Measurements from ENCODE around the gene A1BG. TPM values are rescaled to one million over a fixed set of nuclear protein-coding genes. Genes with fewer than 3 reads are reported as not detected.
"Not testable (repeated sequence)": the region's sequence is repeated elsewhere in the genome, so short reads cannot be mapped to it uniquely, and the experiment has no call there.

A1BG gene
- total and polyA plus RNA-seq, 4 donors = 521 to 2,157 (median 1,029) TPM

DNA sequence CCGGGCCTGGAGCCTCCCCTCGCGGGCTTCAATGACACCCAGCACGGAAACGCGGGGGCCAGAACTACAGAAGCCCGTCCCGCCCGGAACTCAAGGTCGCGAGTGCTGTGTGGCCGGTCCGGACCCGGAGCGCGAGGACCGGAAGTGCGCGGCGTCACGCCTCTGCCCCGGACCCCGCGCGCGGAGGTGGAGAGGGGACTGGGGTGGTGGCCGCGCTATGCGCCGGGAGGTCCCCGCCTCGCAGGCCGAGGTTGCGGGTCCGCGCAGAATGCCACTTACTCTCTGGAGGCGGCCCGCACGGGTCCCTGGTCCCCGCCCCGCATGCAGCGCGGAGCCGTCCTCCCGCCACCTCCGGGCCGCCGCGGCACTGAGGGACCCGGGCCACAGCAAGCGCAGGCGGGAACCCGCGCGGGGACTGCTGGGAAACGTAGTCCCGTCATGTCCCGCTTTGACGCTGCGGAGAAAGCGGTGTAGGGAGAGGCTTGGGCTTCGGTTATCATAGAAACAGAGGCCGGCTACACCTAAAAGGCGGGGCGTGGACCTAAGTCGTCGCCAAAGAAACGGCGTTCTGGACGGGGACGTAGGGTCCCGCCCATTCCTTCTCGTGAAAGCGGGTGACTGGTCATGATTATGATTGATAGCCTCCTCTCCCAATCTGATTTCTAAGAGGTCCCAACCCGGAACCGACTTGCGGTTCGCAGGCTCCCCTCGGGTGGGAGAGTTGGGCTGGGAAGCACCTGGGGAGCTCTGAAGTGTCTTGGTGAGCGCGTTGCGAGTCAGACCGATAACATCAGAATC lies 27.6 kb upstream of the A1BG start, which contains the start of gene ZNF837 (continued):
- TF ChIP-seq YY1 (IDR thresholded peaks at IDR 0.05) (peak; percentile 29), GABPA (IDR thresholded peaks at IDR 0.05 in 1 of 2, conservative IDR thresholded peaks at IDR 0.05 in 1 of 2) (peak; percentile 83 to 94), FOXA1 (IDR thresholded peaks at IDR 0.05) (no peak)

DNA sequence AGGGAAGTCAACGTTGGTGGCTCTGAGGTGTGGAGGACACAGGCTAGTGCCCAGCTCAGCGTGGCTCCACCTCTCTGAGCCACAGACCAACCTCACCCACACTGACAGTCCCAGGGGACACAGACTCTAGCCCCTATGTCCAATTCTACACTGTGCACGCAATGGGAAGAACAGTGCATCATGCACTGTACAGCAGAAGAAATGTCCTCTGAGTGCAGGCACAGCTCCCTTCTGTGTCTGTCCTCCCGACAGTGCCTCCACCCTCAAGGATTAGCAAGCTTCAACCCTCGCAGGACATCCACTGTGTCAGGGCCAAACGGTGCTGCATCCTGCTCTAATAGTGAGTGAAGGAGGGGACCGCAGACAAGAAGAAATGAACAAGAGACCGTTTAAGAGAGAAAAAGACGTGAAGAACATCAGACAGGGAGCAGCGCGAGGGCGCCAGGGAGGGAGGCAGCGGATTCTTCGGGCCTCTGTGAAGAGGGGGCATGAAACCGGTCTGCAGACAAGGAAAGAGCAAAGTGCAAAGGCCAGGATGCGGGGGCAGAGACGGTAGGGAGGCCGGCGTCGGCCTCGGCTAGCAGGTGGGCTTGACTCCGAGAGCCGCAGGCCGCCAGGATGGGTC lies 26.9 kb upstream of the A1BG start:
- Histone ChIP-seq H3K9me3 (ENCODE audit: control insufficient read depth in 4 of 4, low read length in 3 of 4) (no peaks in the 10 kb centered on the region), H3K4me1 (ENCODE audit: control insufficient read depth in 4 of 4, insufficient read depth in 4 of 4, low read length in 3 of 4) (peaks cover 6 to 28% (median 18%) of the 10 kb centered on the region in 4 donors), H3K27me3 (ENCODE audit: control insufficient read depth in 4 of 4, insufficient read depth in 4 of 4, low read length in 3 of 4) (no peaks in the 10 kb centered on the region), H3K9ac (ENCODE audit: low read depth in 1 of 2, low read length in 2 of 2) (peak overlapping the region in 1 of 2 donors; percentile 6), H3K27ac (ENCODE audit: low read depth in 1 of 2, low read length in 2 of 2) (peak overlapping the region; percentile 93 to 96), H3K4me3 (ENCODE audit: low read depth in 1 of 3, low read length in 3 of 3) (peak overlapping the region; percentile 70 to 80 (median 73)), H3K36me3 (ENCODE audit: control insufficient read depth in 4 of 4, insufficient read depth in 3 of 4, low read depth in 1 of 4, low read length in 3 of 4) (no peaks in the 10 kb centered on the region)
- DNase-seq (ENCODE audit: low spot score) = no peak
- TF ChIP-seq, protein P1, sequence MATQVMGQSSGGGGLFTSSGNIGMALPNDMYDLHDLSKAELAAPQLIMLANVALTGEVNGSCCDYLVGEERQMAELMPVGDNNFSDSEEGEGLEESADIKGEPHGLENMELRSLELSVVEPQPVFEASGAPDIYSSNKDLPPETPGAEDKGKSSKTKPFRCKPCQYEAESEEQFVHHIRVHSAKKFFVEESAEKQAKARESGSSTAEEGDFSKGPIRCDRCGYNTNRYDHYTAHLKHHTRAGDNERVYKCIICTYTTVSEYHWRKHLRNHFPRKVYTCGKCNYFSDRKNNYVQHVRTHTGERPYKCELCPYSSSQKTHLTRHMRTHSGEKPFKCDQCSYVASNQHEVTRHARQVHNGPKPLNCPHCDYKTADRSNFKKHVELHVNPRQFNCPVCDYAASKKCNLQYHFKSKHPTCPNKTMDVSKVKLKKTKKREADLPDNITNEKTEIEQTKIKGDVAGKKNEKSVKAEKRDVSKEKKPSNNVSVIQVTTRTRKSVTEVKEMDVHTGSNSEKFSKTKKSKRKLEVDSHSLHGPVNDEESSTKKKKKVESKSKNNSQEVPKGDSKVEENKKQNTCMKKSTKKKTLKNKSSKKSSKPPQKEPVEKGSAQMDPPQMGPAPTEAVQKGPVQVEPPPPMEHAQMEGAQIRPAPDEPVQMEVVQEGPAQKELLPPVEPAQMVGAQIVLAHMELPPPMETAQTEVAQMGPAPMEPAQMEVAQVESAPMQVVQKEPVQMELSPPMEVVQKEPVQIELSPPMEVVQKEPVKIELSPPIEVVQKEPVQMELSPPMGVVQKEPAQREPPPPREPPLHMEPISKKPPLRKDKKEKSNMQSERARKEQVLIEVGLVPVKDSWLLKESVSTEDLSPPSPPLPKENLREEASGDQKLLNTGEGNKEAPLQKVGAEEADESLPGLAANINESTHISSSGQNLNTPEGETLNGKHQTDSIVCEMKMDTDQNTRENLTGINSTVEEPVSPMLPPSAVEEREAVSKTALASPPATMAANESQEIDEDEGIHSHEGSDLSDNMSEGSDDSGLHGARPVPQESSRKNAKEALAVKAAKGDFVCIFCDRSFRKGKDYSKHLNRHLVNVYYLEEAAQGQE (IDR thresholded peaks at IDR 0.05) = no peak
- TF ChIP-seq HNF4A (conservative IDR thresholded peaks at IDR 0.05) (peak in 1 of 2 donors; percentile 68), EGR1 (IDR thresholded peaks at IDR 0.05; ENCODE audit: low read depth in 2 of 2) (peak in 1 of 2 donors; percentile 49)
- WGBS = 6% methylated on average over 24 of the region's 24 CpGs

DNA sequence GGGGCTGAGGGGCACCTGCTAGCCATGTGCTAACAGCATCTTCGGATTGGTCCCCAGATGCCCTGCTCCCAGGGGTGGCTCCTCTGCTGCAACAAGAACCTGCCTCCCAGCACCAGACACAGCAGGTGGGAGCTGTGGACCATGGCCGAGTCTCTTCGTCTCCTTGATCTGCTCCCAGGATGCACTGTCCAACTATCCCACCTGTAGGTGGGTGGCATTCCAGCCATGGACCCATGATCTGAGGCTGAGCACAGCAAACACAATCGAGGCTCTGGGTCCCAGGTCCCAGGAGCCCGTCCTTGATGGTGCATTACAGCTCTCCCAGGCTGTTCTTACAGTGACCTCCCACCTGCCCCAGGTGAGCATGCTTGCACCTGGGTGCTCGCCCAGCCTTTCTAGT lies 26.0 kb upstream of the A1BG start:
- H3K4me1 ChIP-seq (ENCODE audit: control insufficient read depth in 4 of 4, insufficient read depth in 4 of 4, low read length in 3 of 4) = peaks cover 3 to 26% (median 18%) of the 10 kb centered on the region in 4 donors
- H3K27me3 ChIP-seq (ENCODE audit: control insufficient read depth in 4 of 4, insufficient read depth in 4 of 4, low read length in 3 of 4) = no peaks in the 10 kb centered on the region
- H3K36me3 ChIP-seq (ENCODE audit: control insufficient read depth in 4 of 4, insufficient read depth in 3 of 4, low read depth in 1 of 4, low read length in 3 of 4) = no peaks in the 10 kb centered on the region
- TF ChIP-seq JUND (IDR thresholded peaks at IDR 0.05) = no peak
- TF ChIP-seq, protein P1 (IDR thresholded peaks at IDR 0.05) = no peak
- no peak for TF ChIP-seq SP1 (IDR thresholded peaks at IDR 0.05)
- TF ChIP-seq RAD21 (IDR thresholded peaks at IDR 0.05) = no peak
- TF ChIP-seq, protein P2, sequence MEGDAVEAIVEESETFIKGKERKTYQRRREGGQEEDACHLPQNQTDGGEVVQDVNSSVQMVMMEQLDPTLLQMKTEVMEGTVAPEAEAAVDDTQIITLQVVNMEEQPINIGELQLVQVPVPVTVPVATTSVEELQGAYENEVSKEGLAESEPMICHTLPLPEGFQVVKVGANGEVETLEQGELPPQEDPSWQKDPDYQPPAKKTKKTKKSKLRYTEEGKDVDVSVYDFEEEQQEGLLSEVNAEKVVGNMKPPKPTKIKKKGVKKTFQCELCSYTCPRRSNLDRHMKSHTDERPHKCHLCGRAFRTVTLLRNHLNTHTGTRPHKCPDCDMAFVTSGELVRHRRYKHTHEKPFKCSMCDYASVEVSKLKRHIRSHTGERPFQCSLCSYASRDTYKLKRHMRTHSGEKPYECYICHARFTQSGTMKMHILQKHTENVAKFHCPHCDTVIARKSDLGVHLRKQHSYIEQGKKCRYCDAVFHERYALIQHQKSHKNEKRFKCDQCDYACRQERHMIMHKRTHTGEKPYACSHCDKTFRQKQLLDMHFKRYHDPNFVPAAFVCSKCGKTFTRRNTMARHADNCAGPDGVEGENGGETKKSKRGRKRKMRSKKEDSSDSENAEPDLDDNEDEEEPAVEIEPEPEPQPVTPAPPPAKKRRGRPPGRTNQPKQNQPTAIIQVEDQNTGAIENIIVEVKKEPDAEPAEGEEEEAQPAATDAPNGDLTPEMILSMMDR (IDR thresholded peaks at IDR 0.05; ENCODE audit: low read depth, low read length, missing input control) = no peak
- no peak for TF ChIP-seq HNF4A (conservative IDR thresholded peaks at IDR 0.05)
- TF ChIP-seq YY1 (IDR thresholded peaks at IDR 0.05) = no peak
- TF ChIP-seq FOXA2 (IDR thresholded peaks at IDR 0.05) = no peak
- TF ChIP-seq, protein P3, sequence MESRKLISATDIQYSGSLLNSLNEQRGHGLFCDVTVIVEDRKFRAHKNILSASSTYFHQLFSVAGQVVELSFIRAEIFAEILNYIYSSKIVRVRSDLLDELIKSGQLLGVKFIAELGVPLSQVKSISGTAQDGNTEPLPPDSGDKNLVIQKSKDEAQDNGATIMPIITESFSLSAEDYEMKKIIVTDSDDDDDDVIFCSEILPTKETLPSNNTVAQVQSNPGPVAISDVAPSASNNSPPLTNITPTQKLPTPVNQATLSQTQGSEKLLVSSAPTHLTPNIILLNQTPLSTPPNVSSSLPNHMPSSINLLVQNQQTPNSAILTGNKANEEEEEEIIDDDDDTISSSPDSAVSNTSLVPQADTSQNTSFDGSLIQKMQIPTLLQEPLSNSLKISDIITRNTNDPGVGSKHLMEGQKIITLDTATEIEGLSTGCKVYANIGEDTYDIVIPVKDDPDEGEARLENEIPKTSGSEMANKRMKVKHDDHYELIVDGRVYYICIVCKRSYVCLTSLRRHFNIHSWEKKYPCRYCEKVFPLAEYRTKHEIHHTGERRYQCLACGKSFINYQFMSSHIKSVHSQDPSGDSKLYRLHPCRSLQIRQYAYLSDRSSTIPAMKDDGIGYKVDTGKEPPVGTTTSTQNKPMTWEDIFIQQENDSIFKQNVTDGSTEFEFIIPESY (IDR thresholded peaks at IDR 0.05) = no peak
- no peak for DNase-seq (ENCODE audit: low spot score)
- H3K9me3 ChIP-seq (ENCODE audit: control insufficient read depth in 4 of 4, low read length in 3 of 4) = no peaks in the 10 kb centered on the region
- H3K9ac ChIP-seq (ENCODE audit: low read depth in 1 of 2, low read length in 2 of 2) = no peak overlapping the region
- WGBS = 93% methylated on average over 6 of the region's 6 CpGs
- H3K4me3 ChIP-seq (ENCODE audit: low read depth in 1 of 3, low read length in 3 of 3) = peak overlapping the region in 1 of 3 donors; percentile 16
- no peak overlapping the region for H3K27ac ChIP-seq (ENCODE audit: low read depth in 1 of 2, low read length in 2 of 2)

DNA sequence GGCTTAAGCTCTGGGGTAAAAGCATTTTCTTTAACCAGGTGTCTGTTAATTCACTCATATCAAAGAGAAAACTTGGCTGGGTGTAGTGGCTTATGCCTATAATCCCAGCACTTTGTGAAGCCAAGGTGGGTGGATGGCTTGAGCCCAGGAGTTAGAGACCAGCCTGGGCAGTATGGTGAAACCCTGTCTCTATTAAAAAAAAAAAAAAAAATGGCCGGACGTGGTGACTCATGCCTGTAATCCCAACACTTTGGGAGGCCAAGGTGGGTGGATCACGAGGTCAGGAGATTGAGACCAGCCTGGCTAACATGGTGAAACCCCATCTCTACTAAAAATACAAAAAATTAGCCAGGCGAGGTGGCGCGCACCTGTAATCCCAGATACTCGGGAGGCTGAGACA lies 23.4 kb upstream of the A1BG start:
- not testable (repeated sequence) for H3K27me3 ChIP-seq (ENCODE audit: control insufficient read depth in 4 of 4, insufficient read depth in 4 of 4, low read length in 3 of 4); H3K9ac ChIP-seq (ENCODE audit: low read depth in 1 of 2, low read length in 2 of 2); H3K27ac ChIP-seq (ENCODE audit: low read depth in 1 of 2, low read length in 2 of 2); H3K4me3 ChIP-seq (ENCODE audit: low read depth in 1 of 3, low read length in 3 of 3); DNase-seq (ENCODE audit: low spot score); H3K36me3 ChIP-seq (ENCODE audit: control insufficient read depth in 4 of 4, insufficient read depth in 3 of 4, low read depth in 1 of 4, low read length in 3 of 4); H3K9me3 ChIP-seq (ENCODE audit: control insufficient read depth in 4 of 4, low read length in 3 of 4)
- WGBS = 90% methylated on average over 7 of the region's 7 CpGs
- H3K4me1 ChIP-seq (ENCODE audit: control insufficient read depth in 4 of 4, insufficient read depth in 4 of 4, low read length in 3 of 4) = peaks cover 4 to 40% (median 31%) of the 10 kb centered on the region in 4 donors

Measured in liver (tissue), 9 donors.